K562 (cell line): ENCODE data around the gene HLF.

Source experiments
- EGR1 ChIP-seq: fragments of 450-650 bp; conservative IDR thresholded peaks from 2 replicates; pipeline ENCODE4 v1.6.1; 2017; ENCODE audit warnings: mild to moderate bottlenecking
- FOXM1 ChIP-seq, 2 experiments: fragments of 450-650 bp in 1 of 2; sonication (generic) in 1 of 2; formaldehyde crosslinking in 1 of 2; IDR thresholded peaks; 2 replicates each; pipeline versions ENCODE4 v1.6.1 to v1.9.0; 2017 to 2022; ENCODE audit warnings: low read depth in 2 of 2, mild to moderate bottlenecking in 2 of 2, missing genetic modification reagents in 1 of 2, moderate library complexity in 1 of 2
- NR1H2 ChIP-seq: sonication (generic); formaldehyde crosslinking; IDR thresholded peaks from 2 replicates; pipeline ENCODE4 v1.4.0; 2020; ENCODE audit warnings: mild to moderate bottlenecking, missing genetic modification reagents
- PCBP2 ChIP-seq: fragments of 200-400 bp; formaldehyde crosslinking; IDR thresholded peaks from 2 replicates; pipeline ENCODE4 v1.6.1; 2018; ENCODE audit warnings: low read length, low read depth, mild to moderate bottlenecking, moderate library complexity; ENCODE audit not compliant: poor library complexity, severe bottlenecking
- POLR2A ChIP-seq: fragments of 450-650 bp; conservative IDR thresholded peaks from 2 replicates; pipeline ENCODE4 v1.6.1; 2016
- RAD21 ChIP-seq, 2 experiments: fragments of 250-450 bp in 1 of 2; fragments of 450-650 bp in 1 of 2; sonication (Bioruptor Pico) in 1 of 2; formaldehyde crosslinking in 1 of 2; IDR thresholded peaks in 1 of 2; conservative IDR thresholded peaks in 1 of 2; 2 replicates each; pipeline versions ENCODE4 v1.4.0 to v1.8.0; 2020 to 2022; ENCODE audit warnings: mild to moderate bottlenecking in 2 of 2, moderate library complexity in 1 of 2
- RCOR1 ChIP-seq, 2 experiments: IDR thresholded peaks; 2 replicates each; pipeline ENCODE4 v1.6.1; 2012; ENCODE audit warnings: low read depth in 2 of 2, low read length in 2 of 2, borderline replicate concordance in 1 of 2, improper control_type of control experiment in 1 of 2
- ZNF263 ChIP-seq: sonication (generic); formaldehyde crosslinking; IDR thresholded peaks from 2 replicates; pipeline ENCODE4 v1.8.0; 2022; ENCODE audit warnings: mild to moderate bottlenecking, missing genetic modification reagents, borderline replicate concordance
- ZNF589 ChIP-seq: fragments of 200-800 bp; sonication (Bioruptor generic); IDR thresholded peaks from 2 replicates; pipeline ENCODE4 v1.6.1; 2016; ENCODE audit warnings: low read depth, missing genetic modification characterization, missing compliant biosample characterization
- TF ChIP-seq, protein P1 (sequence below), 2 experiments: fragments of 450-650 bp; formaldehyde crosslinking in 1 of 2; IDR thresholded peaks; 2 replicates each; pipeline versions ENCODE4 v1.4.0 to v1.6.1; 2014 to 2020; ENCODE audit warnings: mild to moderate bottlenecking in 2 of 2, borderline replicate concordance in 1 of 2, low read depth in 1 of 2
- TF ChIP-seq, protein P2 (sequence below): fragments of 450-650 bp; formaldehyde crosslinking; IDR thresholded peaks from 2 replicates; pipeline ENCODE4 v1.4.0; 2022; ENCODE audit warnings: missing genetic modification characterization
- TF ChIP-seq, protein P3 (sequence below), 3 experiments: IDR thresholded peaks in 2 of 3; conservative IDR thresholded peaks in 1 of 3; 2 replicates each; pipeline ENCODE4 v1.5.1; 2011 to 2012; ENCODE audit warnings: low read length in 3 of 3, mild to moderate bottlenecking in 3 of 3, control low read depth in 2 of 3, improper control_type of control experiment in 1 of 3, inconsistent platforms in 1 of 3, low read depth in 1 of 3, mixed read lengths in 1 of 3, moderate library complexity in 1 of 3; ENCODE audit not compliant: insufficient read depth in 2 of 3

GRCh38 chr17:55268649-55269480 is 4.1 kb downstream of the HLF start:
- TF ChIP-seq ZNF589 (no peak), PCBP2 (no peak), EGR1 (no peak), RAD21 (CRISPR knock-in tag; conservative IDR thresholded peaks at IDR 0.05 in 1 of 2, IDR thresholded peaks at IDR 0.05 in 1 of 2) (no peak), ZNF263 (CRISPR knock-in tag) (no peak), RCOR1 (IDR thresholded peaks at IDR 0.05; ENCODE audit: borderline replicate concordance in 1 of 2, low read depth in 2 of 2, low read length in 2 of 2) (no peak), POLR2A (no peak), FOXM1 (IDR thresholded peaks at IDR 0.05; ENCODE audit: low read depth) (no peak), FOXM1 (CRISPR knock-in tag; IDR thresholded peaks at IDR 0.05; ENCODE audit: low read depth) (no peak), NR1H2 (CRISPR knock-in tag) (no peak)
- TF ChIP-seq, protein P1, sequence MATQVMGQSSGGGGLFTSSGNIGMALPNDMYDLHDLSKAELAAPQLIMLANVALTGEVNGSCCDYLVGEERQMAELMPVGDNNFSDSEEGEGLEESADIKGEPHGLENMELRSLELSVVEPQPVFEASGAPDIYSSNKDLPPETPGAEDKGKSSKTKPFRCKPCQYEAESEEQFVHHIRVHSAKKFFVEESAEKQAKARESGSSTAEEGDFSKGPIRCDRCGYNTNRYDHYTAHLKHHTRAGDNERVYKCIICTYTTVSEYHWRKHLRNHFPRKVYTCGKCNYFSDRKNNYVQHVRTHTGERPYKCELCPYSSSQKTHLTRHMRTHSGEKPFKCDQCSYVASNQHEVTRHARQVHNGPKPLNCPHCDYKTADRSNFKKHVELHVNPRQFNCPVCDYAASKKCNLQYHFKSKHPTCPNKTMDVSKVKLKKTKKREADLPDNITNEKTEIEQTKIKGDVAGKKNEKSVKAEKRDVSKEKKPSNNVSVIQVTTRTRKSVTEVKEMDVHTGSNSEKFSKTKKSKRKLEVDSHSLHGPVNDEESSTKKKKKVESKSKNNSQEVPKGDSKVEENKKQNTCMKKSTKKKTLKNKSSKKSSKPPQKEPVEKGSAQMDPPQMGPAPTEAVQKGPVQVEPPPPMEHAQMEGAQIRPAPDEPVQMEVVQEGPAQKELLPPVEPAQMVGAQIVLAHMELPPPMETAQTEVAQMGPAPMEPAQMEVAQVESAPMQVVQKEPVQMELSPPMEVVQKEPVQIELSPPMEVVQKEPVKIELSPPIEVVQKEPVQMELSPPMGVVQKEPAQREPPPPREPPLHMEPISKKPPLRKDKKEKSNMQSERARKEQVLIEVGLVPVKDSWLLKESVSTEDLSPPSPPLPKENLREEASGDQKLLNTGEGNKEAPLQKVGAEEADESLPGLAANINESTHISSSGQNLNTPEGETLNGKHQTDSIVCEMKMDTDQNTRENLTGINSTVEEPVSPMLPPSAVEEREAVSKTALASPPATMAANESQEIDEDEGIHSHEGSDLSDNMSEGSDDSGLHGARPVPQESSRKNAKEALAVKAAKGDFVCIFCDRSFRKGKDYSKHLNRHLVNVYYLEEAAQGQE (IDR thresholded peaks at IDR 0.05; ENCODE audit: borderline replicate concordance) = no peak
- TF ChIP-seq, protein P1 (CRISPR knock-in tag; IDR thresholded peaks at IDR 0.05; ENCODE audit: low read depth) = no peak
- TF ChIP-seq, protein P2, sequence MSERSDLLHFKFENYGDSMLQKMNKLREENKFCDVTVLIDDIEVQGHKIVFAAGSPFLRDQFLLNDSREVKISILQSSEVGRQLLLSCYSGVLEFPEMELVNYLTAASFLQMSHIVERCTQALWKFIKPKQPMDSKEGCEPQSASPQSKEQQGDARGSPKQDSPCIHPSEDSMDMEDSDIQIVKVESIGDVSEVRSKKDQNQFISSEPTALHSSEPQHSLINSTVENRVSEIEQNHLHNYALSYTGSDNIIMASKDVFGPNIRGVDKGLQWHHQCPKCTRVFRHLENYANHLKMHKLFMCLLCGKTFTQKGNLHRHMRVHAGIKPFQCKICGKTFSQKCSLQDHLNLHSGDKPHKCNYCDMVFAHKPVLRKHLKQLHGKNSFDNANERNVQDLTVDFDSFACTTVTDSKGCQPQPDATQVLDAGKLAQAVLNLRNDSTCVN (CRISPR knock-in tag) = no peak
- TF ChIP-seq, protein P3, sequence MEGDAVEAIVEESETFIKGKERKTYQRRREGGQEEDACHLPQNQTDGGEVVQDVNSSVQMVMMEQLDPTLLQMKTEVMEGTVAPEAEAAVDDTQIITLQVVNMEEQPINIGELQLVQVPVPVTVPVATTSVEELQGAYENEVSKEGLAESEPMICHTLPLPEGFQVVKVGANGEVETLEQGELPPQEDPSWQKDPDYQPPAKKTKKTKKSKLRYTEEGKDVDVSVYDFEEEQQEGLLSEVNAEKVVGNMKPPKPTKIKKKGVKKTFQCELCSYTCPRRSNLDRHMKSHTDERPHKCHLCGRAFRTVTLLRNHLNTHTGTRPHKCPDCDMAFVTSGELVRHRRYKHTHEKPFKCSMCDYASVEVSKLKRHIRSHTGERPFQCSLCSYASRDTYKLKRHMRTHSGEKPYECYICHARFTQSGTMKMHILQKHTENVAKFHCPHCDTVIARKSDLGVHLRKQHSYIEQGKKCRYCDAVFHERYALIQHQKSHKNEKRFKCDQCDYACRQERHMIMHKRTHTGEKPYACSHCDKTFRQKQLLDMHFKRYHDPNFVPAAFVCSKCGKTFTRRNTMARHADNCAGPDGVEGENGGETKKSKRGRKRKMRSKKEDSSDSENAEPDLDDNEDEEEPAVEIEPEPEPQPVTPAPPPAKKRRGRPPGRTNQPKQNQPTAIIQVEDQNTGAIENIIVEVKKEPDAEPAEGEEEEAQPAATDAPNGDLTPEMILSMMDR (IDR thresholded peaks at IDR 0.05 in 2 of 3, conservative IDR thresholded peaks at IDR 0.05 in 1 of 3; ENCODE audit: insufficient read depth in 2 of 3, low read depth in 1 of 3, low read length in 3 of 3) = no peak
